Midbrain (tissue), 1 donor: ENCODE data around the gene PGLYRP3.

Experiments used
- DNase-seq: peaks from one replicate; lab custom pipeline; 2025; lab: John Stamatoyannopoulos, UW

Gene PGLYRP3, protein sequence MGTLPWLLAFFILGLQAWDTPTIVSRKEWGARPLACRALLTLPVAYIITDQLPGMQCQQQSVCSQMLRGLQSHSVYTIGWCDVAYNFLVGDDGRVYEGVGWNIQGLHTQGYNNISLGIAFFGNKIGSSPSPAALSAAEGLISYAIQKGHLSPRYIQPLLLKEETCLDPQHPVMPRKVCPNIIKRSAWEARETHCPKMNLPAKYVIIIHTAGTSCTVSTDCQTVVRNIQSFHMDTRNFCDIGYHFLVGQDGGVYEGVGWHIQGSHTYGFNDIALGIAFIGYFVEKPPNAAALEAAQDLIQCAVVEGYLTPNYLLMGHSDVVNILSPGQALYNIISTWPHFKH

DNA sequence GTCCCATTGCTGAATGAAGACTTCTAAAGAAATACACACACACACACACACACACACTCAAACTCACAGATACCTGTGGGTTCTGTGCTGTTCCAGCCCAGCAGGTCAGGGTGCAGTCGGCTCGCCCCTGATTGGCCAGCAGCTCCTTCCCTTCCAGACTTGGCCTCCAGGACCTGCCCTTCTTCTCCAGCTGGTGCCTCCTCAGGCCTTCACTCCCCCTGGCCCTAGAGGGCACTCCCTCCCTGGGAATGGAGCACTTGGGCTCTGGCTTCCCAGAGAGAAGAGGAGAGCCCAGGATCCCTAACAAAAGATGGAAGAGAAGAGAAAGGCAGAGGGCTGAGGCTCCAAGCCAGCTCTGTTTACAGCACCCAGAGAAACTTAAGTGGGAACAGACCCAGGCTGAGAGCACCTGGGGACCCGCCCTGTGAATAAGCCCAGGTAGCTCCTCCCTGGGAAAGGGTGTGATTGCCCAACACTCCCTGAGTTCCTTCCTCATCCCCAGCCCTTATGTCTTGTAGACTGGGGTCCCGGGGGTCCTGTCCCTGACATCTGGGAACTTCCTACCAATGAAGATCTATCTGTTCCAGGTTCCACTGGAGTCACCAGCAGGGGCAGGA lies at the start of gene PGLYRP3:
Gene PGLYRP3, minus strand, starts transcription at position 383 of the 617 bp plus-strand sequence. CDS start 2,287 bp downstream, outside the sequence.
- DNase-seq = no peak

DNA sequence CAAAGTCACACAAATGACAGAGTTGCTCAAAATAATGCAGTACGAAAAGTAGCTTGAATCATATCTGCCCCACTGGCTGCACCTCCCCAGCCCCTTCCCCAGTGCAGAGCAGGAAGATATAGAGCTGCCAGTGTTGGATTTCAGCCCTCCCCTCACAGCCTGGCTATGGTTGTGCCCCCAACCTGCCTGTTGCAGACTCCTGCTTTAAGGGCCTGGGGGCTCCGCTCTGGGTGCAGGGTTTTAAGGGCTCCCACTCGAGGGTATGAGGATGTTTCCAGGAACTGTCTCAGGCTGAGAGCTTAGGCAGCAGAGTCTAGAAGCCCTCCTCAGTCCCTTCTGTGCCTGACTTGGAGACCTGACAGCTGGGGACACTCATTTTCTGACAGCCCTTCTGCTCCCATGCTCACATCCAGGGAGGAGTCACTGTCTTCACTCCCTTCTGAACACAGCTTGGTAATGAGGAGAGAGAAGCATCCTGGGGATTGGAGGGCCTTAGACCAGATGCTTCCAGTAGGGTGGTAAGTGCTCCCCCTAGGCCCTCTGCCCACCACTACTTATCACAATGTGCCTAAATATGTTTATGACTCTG lies 49.5 kb upstream of the PGLYRP3 start:
- DNase-seq = no peak

DNA sequence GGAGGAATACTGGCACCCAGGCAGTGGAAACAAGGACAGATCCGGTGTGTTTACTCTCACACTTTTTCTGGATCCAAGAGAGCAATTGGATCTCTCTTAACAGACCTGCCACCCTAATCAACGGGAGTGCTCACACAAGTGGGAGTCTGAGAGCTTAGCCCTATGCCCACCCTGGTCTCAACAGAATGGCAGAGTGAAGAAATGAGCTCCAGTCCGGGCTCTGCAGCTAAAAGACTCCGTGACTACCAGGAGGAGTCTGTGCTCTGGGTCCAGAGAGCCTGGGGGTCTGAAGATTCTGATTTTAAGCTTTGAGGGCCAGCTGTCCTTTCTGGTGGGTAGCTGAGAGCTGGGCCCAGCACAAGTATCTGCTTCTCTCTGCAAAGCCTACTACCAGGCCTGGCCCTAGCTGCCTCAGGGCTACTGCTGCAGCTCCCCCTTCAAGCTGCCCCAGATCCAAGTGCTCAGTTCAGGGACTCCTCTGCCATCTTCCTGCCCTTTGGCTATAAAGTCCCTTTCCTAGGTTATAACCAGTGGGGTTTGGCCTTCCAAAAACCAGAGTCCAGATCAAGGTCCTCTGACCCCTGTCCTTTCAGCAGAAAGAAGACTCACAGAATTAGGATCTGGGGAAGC lies 48.8 kb upstream of the PGLYRP3 start:
- no peak for DNase-seq

DNA sequence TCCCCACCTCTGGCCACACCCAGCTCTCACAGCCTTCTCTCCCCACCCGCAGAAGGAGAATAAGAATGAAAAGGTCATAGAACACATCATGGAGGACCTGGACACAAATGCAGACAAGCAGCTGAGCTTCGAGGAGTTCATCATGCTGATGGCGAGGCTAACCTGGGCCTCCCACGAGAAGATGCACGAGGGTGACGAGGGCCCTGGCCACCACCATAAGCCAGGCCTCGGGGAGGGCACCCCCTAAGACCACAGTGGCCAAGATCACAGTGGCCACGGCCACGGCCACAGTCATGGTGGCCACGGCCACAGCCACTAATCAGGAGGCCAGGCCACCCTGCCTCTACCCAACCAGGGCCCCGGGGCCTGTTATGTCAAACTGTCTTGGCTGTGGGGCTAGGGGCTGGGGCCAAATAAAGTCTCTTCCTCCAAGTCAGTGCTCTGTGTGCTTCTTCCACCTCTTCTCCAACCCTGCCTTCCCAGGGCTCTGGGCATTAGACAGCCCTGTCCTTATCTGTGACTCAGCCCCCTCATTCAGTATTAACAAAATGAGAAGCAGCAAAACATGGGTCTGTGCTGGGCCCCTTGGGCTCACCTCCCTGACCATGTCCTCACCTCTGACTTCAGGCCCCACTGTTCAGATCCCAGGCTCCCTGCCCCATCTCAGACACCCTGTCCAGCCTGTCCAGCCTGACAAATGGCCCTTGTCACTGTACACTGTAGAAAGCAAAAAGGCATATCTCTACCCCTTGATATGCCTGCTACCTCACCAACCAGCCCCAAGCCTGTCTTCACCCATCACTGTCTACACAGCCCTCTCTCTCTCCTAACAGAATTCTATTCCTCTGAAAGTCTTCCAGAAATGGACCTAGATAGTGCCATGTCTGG lies 48.1 kb upstream of the PGLYRP3 start:
- no peak for DNase-seq

DNA sequence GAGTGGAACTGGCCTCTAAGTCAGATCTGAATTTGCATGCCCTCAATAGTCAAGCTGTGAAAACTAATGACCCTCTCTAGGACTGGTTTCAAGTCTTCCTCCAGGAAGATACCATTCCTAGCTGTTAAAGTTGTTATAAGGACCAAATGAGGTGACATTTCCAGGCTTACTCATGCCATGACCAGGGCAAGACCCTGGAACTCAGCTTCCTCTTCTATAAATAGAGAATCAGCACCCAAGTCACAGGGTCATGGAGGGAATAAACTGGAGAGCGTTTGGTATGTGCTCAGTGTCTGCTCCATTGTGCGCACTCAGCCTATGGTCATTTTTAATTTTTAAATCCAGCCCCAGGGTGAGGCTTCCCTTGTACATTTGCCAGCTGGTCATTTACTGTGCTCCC lies 47.4 kb upstream of the PGLYRP3 start:
- DNase-seq = no peak

DNA sequence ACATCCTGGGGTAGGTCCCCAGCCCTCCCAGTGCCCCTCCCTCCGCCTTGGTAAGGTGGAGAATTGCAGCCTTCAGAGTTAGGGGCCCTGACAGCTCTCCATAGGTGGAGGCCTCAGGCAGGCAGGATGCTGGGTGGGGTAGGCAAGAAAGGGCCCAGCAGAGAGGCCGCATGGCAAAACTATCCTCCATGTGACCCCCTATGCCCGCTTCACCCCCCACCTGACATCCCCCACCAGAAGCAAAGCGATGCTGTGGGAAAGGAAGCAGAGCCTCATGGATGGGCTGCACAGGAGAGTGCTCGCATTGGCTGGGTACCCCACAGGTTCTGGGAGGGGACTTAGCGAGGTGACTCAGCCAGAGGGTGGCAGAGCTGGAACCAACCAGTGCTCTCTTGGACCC lies 46.5 kb upstream of the PGLYRP3 start:
- DNase-seq = no peak

DNA sequence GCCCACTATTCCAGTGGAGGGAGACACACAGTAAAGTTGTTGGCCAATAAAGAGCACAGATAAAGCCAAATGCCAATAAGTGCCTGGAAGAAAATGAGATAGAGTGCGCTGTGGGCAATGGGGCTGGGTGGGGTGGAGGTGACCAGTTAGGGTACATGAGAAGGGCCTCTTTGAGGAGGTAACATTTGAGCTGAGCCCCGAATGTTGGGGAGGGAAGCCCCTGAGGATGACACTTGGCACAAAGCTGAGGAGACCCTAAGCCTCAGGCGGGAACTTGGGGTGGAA lies 45.9 kb upstream of the PGLYRP3 start:
- no peak for DNase-seq

DNA sequence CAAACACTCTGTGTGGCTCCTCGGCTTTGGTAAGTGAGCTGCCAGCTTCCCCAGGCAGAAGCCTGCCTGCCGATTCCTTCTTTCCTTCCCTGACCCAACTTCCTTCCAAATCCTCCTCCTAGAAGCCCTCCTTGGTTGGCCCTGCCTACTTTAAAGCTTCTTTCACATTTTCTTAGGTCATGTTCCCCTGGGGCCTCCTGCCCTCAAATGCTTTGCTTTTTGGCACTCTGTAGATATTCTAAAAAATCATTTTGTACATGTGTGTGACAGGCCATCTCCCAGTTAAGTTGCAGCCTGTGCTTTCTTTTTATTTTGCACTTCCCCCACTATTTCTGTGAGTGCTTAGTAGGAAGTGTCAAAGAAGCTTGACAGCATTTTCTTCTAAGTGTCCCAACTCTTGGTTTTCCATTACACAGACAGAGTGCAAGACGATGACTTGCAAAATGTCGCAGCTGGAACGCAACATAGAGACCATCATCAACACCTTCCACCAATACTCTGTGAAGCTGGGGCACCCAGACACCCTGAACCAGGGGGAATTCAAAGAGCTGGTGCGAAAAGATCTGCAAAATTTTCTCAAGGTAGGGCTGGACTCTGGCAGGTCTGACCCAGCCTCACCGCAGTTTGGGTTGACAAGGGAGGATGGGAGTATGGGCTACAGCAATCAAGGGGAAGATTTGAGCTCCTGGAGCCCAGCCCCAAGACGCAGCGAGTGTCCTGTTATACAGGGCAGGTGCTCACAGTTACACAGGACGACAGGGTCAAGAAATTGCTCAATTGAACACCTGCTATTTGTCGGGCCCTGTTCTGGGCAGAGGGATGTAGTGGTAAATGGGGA lies 45.3 kb upstream of the PGLYRP3 start, which contains the start of gene S100A9:
Gene S100A9, plus strand, starts transcription at position 2 of the 838 bp plus-strand sequence. Its CDS starts 430 bp downstream, at position 432.
- DNase-seq = no peak

DNA sequence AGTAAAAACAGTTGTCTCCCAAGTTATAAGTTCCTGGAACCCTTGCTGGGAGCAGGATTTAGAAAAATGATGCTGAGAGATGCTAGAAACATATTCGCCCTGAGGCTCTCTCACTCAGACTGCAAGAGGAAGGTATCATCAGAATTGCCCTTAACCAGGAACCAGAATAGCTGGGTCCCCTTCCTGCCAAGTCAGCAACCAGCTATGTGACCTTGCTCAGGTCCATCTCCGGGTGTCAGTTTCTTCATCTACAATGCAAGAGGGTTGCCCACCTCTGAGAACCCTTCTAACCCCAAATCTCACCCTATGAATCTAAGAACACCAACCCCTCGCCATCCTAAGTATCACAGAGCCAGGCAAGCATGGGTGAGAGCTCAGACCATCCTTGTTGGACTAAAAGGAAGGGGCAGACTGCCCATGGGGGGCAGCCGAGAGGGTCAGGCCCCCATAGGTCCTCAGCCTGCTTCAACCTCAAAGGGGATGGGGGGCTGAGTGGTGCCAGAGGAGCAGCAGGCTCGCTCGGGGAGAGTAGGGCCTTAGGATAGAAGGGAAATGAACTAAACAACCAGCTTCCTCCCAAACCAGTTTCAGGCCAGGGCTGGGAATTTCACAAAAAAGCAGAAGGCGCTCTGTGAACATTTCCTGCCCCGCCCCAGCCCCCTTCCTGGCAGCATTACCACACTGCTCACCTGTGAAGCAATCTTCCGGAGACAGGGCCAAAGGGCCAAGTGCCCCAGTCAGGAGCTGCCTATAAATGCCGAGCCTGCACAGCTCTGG lies 44.5 kb upstream of the PGLYRP3 start:
- no peak for DNase-seq

DNA sequence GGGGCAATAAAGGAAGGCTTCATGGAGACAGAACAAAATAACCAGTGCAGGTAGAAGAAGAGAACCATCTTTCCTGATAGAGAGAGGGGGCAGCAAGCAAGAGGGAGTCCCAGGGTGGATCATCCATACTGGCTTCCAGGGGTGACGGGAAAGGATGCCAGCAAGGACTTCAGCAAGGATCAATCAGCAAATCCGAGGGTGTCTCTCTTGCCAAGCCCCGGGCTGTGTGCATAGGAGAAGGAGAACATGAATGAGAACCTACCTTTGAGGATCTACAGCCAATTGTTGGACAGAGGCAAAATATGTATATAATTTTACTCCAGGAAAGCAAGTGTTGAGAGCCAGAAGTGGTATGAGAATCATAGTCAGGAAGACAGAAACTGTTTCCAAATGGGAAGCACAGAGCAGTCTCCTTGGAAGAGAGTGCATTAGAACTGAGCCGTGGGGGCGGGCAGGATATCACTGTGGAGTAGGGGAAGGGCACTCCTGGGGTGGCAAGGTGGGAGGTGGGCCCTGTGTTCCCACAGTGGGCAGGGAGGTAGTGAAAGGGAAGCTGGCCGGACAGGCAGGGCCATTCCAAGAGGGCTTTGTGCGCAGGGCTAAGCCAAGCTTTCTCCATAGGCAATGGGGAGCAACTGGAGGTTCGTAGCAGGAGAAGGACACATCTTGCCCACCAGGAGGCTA lies 43.8 kb upstream of the PGLYRP3 start:
- DNase-seq = no peak

DNA sequence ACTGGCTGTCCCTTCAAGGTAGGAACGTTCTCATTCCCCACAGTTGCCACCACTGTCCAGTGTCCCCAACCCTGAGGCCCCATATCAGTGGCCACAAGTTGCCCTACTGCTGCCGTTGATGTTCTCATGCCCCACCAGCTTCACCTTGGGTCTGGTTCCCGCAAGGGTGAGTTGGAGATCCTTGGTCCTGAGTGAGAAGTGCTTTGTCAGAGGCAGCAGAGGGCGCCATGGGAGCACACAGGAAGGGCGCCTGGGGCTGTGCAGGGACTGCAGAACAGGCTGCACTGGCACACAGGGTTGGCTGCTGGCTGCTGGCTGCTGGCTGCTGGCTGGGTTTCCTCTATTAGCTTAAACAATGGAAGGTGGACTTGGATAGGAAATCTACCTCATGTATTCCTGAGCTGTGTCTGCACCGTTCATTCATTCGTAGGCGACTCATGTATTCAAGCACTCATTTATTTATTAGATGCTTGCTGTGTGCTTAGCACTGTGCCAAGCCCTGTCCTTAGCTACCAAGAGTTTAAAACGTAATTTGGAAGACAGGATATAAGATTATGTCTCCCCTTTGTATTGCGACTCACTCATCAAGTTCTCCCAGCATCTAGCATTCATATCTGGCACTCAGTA lies 42.8 kb upstream of the PGLYRP3 start:
- no peak for DNase-seq

DNA sequence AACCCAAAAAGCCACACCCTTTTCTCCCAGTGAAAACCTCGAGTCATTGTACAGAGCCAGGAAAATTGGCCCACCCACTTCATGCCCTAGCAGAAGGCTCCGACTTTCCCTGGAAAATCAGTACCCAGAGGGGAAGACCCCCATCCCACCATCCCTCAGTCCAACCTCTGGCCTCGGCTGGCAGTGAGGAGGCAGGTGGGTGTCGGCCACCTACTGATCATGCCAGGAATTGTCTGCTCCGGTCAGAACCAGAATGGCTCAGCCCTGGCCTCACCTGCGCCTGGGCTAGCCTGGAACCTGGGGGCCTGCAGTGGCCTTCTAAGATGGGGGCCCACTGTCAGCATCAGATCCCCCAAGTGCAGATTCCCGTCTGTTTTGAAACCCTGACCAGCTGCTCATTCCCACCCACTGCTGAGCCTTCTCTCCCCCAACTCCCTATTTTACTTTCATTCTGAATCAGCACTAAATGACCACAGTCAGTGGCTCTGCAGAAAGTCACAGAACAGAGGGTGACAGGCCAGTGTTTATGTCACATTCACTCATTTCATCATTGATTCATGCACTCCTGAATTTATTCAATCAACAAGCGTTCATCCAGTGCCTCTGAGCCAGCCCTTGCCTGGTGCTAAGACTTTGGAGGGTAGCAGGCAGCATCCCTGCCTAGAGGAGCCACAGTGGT lies 41.9 kb upstream of the PGLYRP3 start:
- DNase-seq = no peak

DNA sequence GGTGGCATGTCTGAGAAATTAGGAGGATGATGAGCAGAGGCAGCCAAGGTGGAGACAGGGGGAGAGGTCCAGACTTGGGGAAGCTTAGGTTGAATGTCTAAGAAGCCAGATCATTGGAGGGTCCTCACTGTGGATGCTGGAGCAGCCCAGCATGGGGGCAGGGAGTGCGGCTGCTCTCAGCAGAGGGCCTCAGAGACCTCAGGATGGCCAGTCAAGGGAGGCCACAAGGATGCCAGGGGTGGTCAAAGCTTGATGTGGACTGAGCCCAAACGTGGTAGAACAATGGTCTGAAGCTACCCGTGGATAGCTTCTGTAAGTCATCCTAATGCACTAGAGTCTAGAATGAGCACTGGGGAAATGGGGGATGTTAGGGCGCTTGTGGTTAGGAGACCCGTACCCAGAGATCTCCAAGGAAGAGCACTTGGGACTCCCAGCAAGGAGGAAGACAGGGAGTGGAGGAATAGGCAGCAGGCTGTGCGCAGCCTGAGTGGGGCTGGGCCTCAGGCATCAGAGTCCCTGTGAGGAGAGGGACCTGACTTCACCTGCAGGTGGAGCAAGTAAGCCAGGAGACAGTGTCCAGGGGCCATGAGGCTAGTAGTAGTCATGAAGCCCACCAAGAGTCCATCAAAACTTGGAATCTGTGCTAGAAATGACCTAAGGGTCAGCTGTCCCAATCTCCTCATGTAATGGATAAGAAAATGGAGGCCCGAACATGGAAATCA lies 40.6 kb upstream of the PGLYRP3 start:
- DNase-seq = no peak

DNA sequence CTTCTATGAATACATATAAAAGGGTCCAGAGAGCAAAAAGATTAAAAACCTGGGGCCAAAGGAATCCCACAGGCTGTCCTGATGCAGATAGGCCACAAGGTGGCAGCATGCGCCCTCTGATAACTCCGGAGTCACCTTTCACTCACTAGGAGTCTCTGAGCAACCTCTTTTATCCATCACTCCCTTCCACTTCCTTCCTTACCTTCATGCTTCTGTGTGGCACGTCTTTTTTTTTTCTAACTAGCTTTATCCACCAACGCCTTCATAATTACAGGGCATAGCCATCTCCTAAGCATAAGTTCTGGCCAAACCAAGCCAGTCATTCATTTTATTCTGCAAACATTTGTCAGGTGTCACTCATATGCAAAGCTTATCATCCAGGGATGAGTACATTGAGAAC lies 39.8 kb upstream of the PGLYRP3 start:
- peak; percentile 45 for DNase-seq

DNA sequence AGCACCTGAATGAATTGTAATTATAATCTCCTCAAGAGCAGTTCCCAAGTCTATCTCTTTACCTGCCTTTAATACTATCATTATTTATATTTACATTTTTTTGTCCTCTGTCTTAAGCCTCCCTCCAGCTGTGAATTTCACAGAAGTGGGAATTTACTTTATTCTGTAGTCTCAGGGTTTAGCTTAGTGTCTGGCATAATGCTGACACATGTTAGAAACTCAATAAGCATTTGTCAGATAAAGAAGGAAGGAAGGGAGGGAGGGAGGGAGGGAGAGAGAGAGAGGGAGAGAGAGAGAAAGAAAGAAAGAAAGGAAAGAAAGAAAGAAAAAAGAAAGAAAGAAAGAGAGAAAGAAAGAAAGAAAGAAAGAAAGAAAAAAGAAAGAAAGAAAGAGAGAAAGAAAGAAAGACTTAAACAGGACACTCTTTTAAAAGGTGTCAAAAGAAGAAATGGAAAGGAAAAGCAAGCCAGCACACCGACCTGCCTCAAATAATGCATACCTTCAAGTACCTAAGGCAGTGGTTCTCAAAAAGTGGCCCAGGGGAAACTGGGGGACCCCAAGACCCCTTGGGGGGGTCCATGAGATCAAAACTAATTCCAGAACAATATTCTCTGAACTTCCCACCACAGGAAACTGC lies 37.7 kb upstream of the PGLYRP3 start:
- no peak for DNase-seq

DNA sequence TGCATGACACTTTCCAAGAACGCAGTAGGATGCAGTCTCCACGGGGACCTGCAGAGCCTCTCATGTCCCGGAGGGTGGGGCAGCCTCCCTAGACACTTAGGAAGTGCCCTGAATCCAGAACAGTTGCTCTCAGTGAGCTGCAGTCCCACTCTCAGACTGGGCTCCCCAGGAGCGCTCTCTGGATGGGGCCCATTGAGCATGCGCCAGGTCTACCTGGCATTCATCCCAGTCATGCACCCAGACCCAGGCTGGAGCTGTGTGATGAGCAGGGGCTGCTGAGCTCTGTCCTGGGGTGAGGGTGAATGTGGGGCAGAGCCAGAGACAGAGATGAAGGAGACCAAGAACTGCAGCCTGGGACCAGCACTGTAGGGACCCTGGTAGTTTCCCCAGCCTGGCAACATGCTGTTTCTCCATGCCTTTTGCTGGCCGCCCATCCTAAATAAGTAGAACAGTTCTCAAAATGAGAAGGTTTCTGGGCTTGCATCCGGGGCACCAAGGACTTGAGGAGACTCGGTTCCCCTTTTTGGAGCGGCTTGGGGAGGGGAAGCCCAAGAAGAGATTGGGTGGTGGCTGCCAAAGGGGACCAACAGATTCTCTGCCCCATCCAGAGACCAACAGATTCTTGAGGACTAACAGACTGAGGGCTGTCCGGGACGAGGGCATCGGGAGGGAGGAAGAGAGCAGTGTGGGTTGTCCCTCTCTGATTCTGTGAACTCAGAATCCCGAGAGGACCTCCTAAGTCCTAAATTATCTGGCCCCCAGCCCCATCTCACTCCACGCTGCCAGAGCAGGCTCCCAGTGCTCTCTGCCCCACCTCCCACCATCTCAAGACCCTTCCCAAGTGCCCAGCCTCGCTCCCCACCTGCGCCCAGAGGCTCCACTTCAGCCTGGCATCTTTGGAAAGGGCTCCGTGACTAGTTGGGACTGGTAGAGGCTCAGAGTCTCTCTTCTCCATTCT lies 36.9 kb upstream of the PGLYRP3 start:
- DNase-seq = no peak
